Gastrocnemius medialis (tissue), 4 donors: Measurements from ENCODE around the gene CPED1. TPM values are rescaled to one million over a fixed set of nuclear protein-coding genes. Genes with fewer than 3 reads are reported as not detected.

Experiments
- ATAC-seq, 2 donors: fragments of 150-250 bp; one replicate each; pipeline ENCODE4 v1.9.1; 2016
- DNase-seq, 2 donors: peaks; one replicate each; pipeline ENCODE4 v3.0.0-alpha.2; 2019
- H3K27ac ChIP-seq, 4 donors: fragments of 200-600 bp; sonication (generic); 1 replicate in 1 of 4; 2 replicates in 3 of 4; pipeline ENCODE4 v1.5.1; 2016 to 2018; ENCODE audit warnings: mild to moderate bottlenecking in 2 of 4, moderate library complexity in 1 of 4
- H3K27me3 ChIP-seq, 3 donors: fragments of 200-600 bp; sonication (generic) in 2 of 3; 1 replicate in 1 of 3; 2 replicates in 2 of 3; pipeline versions ENCODE4 v1.5.1 to v1.6.0; 2016 to 2019; ENCODE audit warnings: mild to moderate bottlenecking in 1 of 3, moderate library complexity in 1 of 3
- H3K36me3 ChIP-seq, 2 donors: fragments of 200-600 bp; sonication (generic) in 1 of 2; one replicate each; pipeline ENCODE4 v1.5.1; 2017 to 2018
- H3K4me1 ChIP-seq, 2 donors: fragments of 200-600 bp; sonication (generic) in 1 of 2; one replicate each; pipeline ENCODE4 v1.5.1; 2016 to 2017; ENCODE audit warnings: mild to moderate bottlenecking in 2 of 2
- H3K4me3 ChIP-seq, 4 donors: fragments of 200-600 bp; sonication (generic) in 3 of 4; 1 replicate in 1 of 4; 2 replicates in 3 of 4; pipeline ENCODE4 v1.5.1; 2016 to 2019; ENCODE audit warnings: mild to moderate bottlenecking in 2 of 4
- H3K9me3 ChIP-seq, 3 donors: fragments of 200-600 bp; sonication (generic) in 2 of 3; 1 replicate in 1 of 3; 2 replicates in 2 of 3; pipeline ENCODE4 v1.5.1; 2016 to 2019
- POLR2A ChIP-seq, 2 donors: fragments of 450-650 bp; IDR thresholded peaks; one replicate each; pipeline ENCODE4 v1.6.1; 2017; ENCODE audit warnings: antibody characterized with exemption in 2 of 2, mild to moderate bottlenecking in 2 of 2, moderate library complexity in 2 of 2
- in situ Hi-C, 4 donors: fragments of 200-750 bp; cut with MboI; loops; one replicate each; pipeline versions ENCODE4 v1.15.0 to v1.8.0; 2017; ENCODE audit warnings: low sequenced_read_pairs in 4 of 4
- intact Hi-C: fragments of 100-400 bp; cut with DNase I; formaldehyde crosslinking; loops from one replicate; pipeline ENCODE4 v1.15.1; 2023; ENCODE audit warnings: low total_unique reads
- total RNA-seq, 4 donors: library from RNA; depleted of rRNA; stranded (reverse); fragments of >200 nt; gene quantifications; one replicate each; pipeline versions ENCODE4 v1.1.0 to v1.2.3, GENCODE V29; 2016
- TF ChIP-seq, protein P1 (sequence below), 5 experiments: fragments of 450-650 bp in 3 of 5; fragments of 200-600 bp in 2 of 5; sonication (generic) in 2 of 5; IDR thresholded peaks in 4 of 5; conservative IDR thresholded peaks in 1 of 5; 1 replicate in 4 of 5; 2 replicates in 1 of 5; pipeline ENCODE4 v1.5.1; 2016 to 2019; ENCODE audit warnings: antibody characterized with exemption in 5 of 5, mild to moderate bottlenecking in 3 of 5, moderate library complexity in 3 of 5

Gene CPED1
- total RNA-seq, 4 donors from 2014 or later = 4.8 to 35.5 (median 34.1) TPM

GRCh38 chr7:120949998-120950538, 38.4 kb upstream of the CPED1 start:
- no peaks in the 10 kb centered on the region for H3K27me3 ChIP-seq
- H3K4me1 ChIP-seq = peaks cover 15% of the 10 kb centered on the region in 2 donors
- H3K9me3 ChIP-seq = no peaks in the 10 kb centered on the region
- intact Hi-C loops = loop anchor here (2.0 to 10.0 kb wide), 2 partner anchors 39 to 245 kb away; partner anchors contain the start of gene CPED1
- no peak for TF ChIP-seq POLR2A (IDR thresholded peaks at IDR 0.05)
- TF ChIP-seq, protein P1, sequence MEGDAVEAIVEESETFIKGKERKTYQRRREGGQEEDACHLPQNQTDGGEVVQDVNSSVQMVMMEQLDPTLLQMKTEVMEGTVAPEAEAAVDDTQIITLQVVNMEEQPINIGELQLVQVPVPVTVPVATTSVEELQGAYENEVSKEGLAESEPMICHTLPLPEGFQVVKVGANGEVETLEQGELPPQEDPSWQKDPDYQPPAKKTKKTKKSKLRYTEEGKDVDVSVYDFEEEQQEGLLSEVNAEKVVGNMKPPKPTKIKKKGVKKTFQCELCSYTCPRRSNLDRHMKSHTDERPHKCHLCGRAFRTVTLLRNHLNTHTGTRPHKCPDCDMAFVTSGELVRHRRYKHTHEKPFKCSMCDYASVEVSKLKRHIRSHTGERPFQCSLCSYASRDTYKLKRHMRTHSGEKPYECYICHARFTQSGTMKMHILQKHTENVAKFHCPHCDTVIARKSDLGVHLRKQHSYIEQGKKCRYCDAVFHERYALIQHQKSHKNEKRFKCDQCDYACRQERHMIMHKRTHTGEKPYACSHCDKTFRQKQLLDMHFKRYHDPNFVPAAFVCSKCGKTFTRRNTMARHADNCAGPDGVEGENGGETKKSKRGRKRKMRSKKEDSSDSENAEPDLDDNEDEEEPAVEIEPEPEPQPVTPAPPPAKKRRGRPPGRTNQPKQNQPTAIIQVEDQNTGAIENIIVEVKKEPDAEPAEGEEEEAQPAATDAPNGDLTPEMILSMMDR (IDR thresholded peaks at IDR 0.05 in 4 of 5, conservative IDR thresholded peaks at IDR 0.05 in 1 of 5) = no peak
- in situ Hi-C loops = loop anchor here in 3 of 4 donors (25.0 kb wide), 2 partner anchors 138 to 337 kb away; no protein-coding TSS in a partner anchor
- peak overlapping the region; percentile 94 to 98 (median 96) for H3K27ac ChIP-seq
- DNase-seq = no peak
- H3K36me3 ChIP-seq = peaks cover 0 to 25% of the 10 kb centered on the region in 2 donors
- H3K4me3 ChIP-seq = peak overlapping the region; percentile 70 to 82 (median 74)
- ATAC-seq = no peak

DNA sequence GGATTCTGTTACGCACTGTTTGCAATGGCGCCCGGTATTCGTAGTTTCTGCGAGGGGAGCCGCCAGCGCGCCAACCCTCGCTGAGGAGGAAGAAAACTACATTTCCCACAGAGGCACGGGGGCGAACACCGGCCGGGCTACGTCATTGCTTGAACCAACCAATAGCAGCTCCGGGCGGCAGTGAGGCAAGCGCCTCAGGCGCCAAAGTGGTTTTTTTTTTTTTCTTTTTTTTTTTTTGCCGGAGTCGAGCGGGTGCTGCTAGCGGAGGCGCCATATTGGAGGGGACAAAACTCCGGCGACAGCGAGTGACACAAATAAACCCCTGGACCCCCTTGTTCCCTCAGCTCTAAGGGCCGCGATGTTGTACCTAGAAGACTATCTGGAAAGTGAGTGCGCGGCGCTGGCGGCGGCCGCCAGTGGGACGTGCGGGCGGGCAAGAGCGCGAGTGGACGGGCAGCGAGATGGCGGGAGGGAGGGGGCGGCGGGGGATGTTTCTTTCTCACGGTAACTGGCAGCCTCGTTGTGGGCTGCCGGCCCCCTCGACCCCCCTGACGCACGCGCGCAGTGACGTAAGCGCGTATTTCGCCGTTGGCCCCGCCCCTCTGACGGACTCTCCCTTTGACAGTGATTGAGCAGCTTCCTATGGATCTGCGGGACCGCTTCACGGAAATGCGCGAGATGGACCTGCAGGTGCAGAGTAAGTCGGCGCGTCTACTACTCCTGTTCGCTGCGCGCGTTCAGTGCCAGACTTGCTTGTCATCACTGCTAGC, 37.8 kb upstream of the CPED1 start, which contains the start of gene ING3:
Gene ING3 (plus strand): TSS at position 239 of the 770 bp plus-strand sequence. CDS start 120 bp downstream, at position 359.
- intact Hi-C loops (loop anchor here (2.0 to 10.0 kb wide), 2 partner anchors 38 to 244 kb away; partner anchors contain the start of gene CPED1), in situ Hi-C loops (loop anchor here in 1 of 4 donors (25.0 kb wide), 1 partner anchor 337 kb away; no protein-coding TSS in a partner anchor)
- peak within 1 kb of the TSS; percentile 73 to 83 (median 78) for H3K4me3 ChIP-seq
- H3K9me3 ChIP-seq = no peaks in the 10 kb centered on the region
- TF ChIP-seq, protein P1 (IDR thresholded peaks at IDR 0.05 in 4 of 5, conservative IDR thresholded peaks at IDR 0.05 in 1 of 5) = no peak
- TF ChIP-seq POLR2A (IDR thresholded peaks at IDR 0.05) = peak; percentile 52 to 60
- DNase-seq (peak; percentile 98), ATAC-seq (peak; percentile 92 to 95)
- peak within 1 kb of the TSS; percentile 94 to 98 (median 96) for H3K27ac ChIP-seq
- peaks cover 15% of the 10 kb centered on the region in 2 donors for H3K4me1 ChIP-seq
- no peaks in the 10 kb centered on the region for H3K27me3 ChIP-seq
- peaks cover 0 to 30% of the 10 kb centered on the region in 2 donors for H3K36me3 ChIP-seq

DNA sequence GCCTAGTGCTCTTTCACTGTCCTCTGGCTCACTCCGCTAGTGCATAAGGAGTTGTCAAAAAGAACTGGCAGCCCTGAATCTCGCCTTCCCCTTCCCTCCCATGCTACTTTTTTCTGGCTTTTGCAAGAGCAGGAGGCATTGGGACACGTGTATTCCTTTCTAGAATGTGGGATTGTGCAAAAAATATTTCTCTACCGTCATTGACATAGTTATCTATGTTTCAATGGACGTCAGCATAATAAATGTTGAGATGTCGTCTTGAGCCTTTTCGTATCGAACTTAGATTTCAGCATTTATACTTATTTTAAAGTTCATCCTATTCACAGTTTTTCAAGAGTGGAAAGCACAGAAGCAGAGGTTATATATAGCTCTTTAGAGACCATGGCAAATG, 37.2 kb upstream of the CPED1 start:
- intact Hi-C loops = loop anchor here (2.0 to 10.0 kb wide), 2 partner anchors 37 to 243 kb away; partner anchors contain the start of gene CPED1
- no peak for ATAC-seq

GRCh38 chr7:120951826-120952225, 36.7 kb upstream of the CPED1 start:
- in situ Hi-C loops = loop anchor here in 1 of 4 donors (25.0 kb wide), 1 partner anchor 335 kb away; no protein-coding TSS in a partner anchor
- Histone ChIP-seq H3K27me3 (no peaks in the 10 kb centered on the region), H3K9me3 (no peaks in the 10 kb centered on the region), H3K4me3 (peak overlapping the region; percentile 73 to 83 (median 78)), H3K4me1 (peaks cover 15% of the 10 kb centered on the region in 2 donors), H3K27ac (peak overlapping the region; percentile 94 to 98 (median 96)), H3K36me3 (peaks cover 0 to 41% of the 10 kb centered on the region in 2 donors)
- no peak for TF ChIP-seq POLR2A (IDR thresholded peaks at IDR 0.05)
- TF ChIP-seq, protein P1 (IDR thresholded peaks at IDR 0.05 in 4 of 5, conservative IDR thresholded peaks at IDR 0.05 in 1 of 5) = no peak
- no peak for DNase-seq
- intact Hi-C loops = loop anchor here (2.0 to 10.0 kb wide), 2 partner anchors 37 to 243 kb away; partner anchors contain the start of gene CPED1
- no peak for ATAC-seq

More for the DNA sequence above, 37.2 kb upstream of the CPED1 start:
- in situ Hi-C loops = loop anchor here in 1 of 4 donors (25.0 kb wide), 1 partner anchor 336 kb away; no protein-coding TSS in a partner anchor
- Histone ChIP-seq H3K36me3 (peaks cover 0 to 36% of the 10 kb centered on the region in 2 donors), H3K27ac (peak overlapping the region; percentile 94 to 98 (median 96)), H3K9me3 (no peaks in the 10 kb centered on the region), H3K4me3 (peak overlapping the region; percentile 73 to 83 (median 78)), H3K4me1 (peaks cover 15% of the 10 kb centered on the region in 2 donors), H3K27me3 (no peaks in the 10 kb centered on the region)
- no peak for DNase-seq
- TF ChIP-seq, protein P1 (IDR thresholded peaks at IDR 0.05 in 4 of 5, conservative IDR thresholded peaks at IDR 0.05 in 1 of 5) = no peak
- TF ChIP-seq POLR2A (IDR thresholded peaks at IDR 0.05) = no peak
